ENCODE measurements around the gene SYNDIG1.

- TF ChIP-seq CTCF (conservative IDR thresholded peaks at IDR 0.05; ENCODE audit: low read length) (no peak), EZH2phosphoT487 (IDR thresholded peaks at IDR 0.05; ENCODE audit: borderline replicate concordance, low read depth, low read length) (no peak)
These were observed 121.0 kb downstream of the SYNDIG1 start for GRCh38 chr20:24590178-24590982.
